NCI-H2029 treated with DMSO at 0.1 percent for 48 hours (cell line): ENCODE results near the gene NUDT14.

ENCODE experiments used
- DNase-seq: peaks from one replicate; lab custom pipeline; 2025; lab: John Stamatoyannopoulos, UW

The NUDT14 gene

DNA sequence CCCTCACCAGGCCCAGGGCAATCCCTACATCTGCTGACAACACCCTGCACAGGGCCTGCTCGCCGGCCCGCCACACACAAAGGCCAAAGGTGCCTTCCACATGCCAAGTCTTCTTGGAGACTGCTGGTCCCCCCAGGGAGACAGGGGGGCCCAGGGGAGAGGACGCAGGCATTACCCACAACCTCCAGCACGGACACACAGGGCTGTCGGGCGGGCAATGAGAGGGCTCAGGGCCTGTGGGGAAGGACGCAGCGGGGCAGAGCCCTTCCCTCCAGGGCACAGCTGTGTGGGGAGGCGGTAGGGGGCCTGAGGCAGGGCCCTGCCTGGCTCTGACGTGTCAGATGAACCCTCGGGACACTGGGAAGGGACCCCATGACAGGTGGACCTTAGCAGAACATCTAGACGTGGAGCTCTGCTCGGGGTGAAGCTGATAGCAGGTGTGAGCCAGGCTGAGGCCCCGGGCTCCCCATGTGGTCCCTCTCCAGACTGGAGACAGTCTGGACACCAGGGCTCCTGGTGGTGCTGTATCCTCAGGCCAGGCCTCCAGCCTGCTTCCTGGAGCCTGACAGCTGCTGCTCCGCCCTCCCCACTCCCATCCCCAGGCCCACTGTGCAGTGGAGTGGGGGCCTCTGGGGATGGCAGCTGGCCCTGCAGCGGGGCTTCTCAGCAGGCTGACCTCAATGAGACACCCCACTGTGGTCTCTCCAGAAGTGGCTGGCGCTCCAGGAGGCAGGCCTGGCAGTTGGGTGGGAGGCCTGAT lies 31.6 kb upstream of the NUDT14 start:
- no peak for DNase-seq

DNA sequence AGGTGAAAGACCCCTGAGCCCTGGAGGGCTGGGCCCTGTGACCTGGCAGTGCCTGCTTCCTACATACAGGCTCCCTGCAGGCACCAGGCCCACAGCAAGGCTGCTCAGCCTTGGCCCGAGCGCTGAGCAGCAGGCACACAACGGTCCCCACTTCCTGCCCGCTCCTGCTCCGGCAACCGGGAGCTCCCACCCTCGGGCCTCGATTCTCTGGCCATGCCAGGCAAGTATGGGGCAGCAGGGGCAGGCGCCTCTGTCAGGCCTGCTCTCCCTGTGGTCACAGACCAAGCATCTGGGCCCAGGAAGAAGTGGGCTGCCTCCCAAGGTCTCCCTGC lies 30.6 kb upstream of the NUDT14 start:
- no peak for DNase-seq

DNA sequence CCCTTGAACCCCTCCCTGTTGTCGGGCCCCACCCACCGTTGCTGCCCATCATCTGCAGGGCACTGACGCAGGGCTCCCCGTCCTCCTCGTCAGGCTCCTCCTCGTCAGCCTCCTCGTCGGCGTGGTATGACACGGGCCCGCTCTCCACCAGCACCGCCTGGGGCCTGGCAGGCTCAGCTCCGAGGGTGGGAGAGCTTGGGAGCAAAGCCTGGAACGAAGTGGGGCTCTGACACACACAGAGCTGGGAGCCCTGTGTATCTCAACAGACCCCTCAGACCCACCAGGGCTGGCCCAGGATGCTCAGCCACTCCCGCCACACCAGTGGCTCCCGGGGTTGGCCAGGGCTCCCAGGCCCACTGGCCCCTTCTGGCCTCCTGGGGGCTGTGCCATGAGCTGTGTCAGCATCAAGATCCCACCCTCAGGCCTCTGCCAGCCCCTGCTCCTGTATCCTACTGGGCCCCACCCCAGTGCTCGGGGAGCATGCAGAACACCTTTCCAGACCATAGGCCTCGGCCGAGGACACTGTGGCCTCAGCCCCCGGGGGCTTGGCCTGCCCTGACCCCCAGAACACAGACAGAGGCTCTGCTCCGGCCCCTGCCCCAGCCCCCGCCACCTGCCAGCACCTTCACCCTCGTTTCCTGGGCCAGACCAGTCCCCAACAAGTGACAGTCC lies 30.1 kb upstream of the NUDT14 start:
- DNase-seq, result no peak

DNA sequence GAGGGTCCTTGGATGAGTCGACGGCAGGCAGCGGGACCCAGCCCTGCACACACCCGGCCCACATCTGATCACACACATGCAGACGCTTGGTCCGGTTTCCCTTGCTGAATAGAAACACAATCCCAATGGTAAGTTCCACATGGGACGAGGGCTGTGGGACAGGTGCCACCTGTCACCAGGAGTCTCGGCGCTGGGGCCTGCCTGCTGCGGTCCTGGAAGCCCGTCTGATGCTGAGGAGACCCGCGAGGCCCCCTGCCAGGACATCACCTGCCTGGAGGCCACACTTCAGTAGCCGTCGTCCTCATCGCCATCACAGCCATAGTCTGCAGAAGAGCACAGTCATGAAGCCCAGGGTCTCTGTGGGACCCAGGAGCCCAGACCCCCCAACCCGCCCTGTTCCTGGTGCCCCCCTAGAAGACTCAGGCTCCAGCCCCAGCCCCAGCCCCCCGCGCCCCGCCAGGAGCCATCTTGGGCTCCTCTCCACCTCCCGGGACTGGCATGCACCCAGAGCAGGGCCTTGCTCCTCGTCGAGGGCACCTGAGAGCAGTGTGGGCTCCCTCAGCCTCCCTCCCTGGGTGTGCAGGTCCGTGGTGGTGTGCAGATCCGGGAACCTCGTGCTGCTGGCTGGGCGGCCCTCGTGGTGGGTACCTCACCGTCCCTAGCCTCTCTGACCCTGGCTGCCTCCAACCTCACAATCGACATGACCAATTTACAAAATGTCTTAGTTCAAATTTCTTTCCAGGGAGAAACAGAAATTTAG lies 29.3 kb upstream of the NUDT14 start:
- DNase-seq, result no peak

DNA sequence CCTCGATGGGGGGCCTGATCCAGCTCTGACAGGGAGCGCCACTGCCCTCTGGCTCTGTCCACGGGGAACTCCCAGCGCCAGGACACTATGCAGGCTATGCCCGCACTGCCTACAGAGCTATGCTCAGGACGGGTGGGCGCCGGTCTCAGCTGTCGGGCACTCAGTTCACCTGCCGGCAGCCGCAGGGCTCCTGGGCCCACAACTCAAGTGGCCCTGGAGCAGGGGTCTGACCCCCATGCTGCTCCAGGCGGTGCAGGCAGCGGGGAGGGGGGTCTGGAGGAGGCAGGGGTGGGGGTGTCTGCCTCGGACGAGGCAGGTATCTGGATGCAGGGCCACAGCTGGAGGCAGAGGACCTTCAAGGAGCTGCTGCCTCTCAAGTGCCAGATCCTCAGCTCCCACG lies 28.5 kb upstream of the NUDT14 start:
- no peak for DNase-seq

DNA sequence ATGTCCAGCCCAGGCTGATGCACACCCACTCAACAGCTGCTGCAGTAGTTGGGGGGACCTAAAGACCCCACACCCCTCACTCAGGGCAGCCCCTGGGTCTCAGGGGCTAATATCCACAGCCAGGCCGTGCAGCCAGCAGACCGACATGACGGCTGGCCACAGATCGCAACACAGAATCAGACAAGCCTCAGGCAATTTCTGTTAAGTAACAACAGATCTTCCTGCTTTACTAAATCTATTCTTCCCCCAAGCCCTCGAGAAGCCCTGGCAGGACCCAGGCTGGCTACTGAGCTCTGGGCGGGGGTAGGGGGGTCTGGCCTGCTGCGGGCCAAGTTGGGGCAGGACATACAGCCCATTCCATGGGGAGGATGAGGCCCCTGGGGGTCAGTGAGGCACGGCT lies 28.0 kb upstream of the NUDT14 start:
- no peak for DNase-seq

DNA sequence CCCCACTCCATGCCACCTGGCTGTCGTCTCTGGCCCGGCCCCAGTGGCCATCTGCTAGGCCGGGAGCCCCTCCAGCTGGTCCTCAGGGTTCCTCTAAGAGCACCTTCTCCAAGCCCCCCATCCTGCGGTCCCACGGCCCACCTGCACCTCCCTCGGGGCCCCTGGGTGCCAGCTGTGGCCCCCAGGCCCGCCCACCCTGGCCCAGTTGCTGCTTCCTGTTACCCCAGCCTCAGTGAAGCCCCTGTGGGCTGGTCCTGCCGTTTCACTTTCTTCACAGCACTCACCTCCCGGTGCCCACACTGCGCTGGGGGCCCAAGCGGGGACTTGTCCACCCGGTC lies 27.6 kb upstream of the NUDT14 start:
- no peak for DNase-seq

DNA sequence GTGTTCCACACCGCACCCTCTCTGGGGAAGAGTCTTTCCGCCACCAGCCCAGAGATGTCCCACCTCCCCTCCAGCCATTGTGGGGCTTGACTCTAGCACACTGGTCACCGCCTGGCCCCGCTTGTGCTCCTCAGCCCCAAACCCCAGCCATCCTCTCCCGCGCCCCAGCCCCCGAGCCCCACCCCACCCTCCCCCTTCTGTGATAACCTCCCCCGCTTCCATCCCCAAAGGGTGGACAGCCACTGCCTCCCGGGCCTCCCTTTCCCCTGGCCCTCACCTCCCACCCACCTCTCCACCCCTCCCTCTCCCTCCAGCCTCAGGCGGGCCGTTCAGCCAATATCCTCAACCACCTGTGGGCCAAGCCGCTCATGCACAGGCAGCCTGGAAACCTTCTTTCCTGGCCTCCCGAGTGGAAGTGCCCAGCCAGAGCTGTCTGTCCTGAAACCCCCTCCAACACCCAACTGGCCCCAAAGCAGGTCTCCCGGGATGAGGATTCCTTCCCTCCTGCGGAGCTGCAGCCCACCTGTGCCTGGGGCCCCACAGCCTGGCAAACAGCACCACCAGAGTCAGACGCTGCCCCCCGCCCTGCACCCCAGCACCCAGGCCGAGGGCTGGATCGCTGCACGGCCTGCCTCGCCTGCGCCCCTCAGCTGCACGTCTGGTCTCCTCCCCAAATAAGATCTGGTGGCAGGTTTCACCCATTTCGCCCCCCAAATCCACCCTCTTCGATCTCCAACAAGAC lies 27.1 kb upstream of the NUDT14 start:
- DNase-seq, result no peak

DNA sequence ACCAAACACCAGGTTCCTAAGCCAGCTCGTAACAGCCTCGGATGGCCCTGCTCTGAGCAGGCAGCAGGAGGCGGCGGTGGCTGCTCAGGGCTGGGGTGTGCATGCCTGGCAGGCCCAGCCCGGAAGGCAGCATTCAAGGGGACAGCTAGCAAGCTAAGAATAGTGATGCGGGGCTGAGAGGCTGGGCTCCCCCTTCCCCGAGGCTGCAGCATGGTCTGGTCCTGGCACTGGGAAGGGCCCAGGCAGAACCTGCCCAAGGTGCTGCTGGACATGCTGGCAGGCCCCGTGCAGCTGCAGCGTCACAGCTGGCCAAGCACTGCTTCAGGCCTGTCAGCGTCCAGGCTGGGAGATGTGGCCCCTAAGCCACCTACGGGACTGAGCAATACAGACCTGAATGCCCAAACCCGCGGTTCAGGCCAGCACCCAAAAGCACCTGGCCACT lies 26.4 kb upstream of the NUDT14 start:
- no peak for DNase-seq

DNA sequence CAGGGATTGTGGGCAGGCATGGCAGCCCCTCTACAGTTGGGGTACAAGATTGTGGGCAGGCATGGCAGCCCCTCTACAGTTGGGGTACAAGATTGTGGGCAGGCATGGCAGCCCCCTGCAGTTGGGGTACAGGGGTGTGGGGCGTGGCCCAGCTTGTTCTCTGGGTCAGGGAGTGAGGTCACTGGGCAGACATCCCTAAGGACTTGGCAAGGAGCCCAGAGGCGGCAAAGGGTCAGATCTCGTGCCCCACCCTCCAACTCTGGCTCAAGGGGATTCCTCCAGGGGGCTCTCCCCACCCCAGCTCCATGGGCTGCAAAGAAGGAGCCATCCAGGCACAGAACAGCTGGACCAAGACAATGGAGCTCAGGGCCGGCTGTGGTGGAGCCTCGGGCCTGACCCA lies 25.8 kb upstream of the NUDT14 start:
- DNase-seq, result no peak

DNA sequence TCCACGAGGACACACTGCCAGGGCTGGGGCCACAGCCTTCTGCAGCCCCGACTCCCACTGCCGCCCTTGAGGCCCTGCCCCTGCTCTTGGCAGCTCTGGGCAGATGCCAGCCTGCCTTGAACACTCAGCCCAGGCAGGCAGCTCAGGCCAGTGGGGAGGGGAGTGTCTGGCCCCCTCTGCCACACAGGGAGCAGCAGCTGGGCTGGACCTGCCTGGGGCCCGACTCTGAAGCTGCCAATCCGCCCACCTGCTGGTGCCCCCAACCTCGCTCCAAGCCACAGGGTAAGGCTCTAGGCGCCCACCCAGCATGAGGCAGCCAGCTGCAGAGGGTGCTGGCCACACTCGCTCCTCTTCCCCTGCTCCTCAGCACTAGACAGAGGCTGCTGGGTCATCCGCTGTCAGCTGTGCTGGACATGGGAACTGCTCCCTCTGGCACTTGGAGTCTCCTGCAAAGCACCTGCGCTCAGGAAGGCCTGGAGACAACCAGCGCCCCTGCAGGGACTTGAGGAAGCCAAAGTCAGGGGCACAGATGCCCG lies 24.6 kb upstream of the NUDT14 start:
- DNase-seq, result no peak

DNA sequence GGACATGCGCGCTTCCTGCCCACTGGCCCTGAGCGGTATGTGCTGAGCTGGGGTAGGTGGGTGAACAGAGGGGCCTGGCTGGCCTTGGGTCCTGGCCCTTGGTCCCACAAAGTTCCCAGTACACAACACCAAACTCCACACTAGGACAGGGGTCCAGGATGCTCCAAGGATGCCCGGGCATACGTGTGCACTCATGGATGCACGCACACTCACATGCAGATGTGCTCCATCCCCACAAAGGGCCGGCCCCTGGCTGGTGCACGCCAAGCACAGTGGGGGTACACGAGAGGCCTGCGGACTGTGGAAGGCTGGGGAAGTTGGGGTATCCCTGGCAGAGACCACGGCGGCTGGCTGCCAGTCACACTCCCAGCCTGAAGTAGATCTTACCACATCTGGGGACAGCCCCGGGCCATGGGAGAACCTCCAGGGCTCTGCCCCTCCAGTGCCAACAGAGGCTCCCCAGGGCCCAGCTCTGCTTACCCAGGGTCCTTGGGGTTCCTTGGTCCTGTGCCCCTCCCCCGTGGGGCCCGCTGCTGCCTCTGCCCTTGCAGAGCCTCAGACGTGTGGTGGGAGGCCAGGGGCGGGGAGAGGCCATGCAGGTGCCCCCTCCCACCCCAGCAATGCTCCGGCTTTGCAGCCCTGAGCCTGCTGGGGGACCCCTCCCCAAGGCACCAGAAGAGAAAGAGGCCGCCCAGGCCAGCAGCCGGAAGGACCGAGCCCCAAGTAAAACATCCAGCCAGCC lies 24.0 kb upstream of the NUDT14 start:
- DNase-seq, result no peak

DNA sequence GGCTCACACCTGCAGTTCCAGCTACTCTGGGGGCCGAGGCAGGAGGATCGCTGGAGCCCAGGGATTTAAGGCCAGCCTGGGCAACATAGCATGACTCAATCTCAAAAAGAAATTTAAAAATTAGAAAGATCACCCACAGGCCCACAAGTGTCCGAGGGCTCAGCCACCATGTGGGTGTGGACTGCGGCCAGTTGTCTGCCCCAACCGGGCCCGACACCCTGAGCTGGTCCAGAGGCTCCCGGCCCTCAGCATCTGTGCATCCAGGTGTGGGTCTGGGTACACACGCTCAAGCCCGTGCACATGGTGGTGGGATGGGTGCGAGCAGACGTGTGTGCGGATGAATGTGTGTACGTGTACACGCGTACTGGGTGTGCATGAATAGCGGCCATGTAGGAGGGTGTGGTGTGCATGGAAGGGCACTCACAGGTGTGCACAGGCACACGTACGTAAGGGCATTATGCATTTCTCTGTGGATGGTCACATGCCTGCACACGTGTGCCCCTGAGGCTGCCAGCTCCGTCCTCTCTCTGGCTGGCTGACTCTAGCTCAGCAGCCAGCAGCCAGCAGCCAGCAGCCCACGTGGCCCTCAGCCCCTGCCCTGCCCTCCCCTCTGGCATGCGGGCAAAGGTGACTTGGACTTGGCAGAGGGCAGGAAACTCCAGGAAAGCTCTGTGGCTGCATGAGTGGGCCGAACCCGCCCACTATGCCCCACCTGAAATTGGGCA lies 23.3 kb upstream of the NUDT14 start:
- no peak for DNase-seq

DNA sequence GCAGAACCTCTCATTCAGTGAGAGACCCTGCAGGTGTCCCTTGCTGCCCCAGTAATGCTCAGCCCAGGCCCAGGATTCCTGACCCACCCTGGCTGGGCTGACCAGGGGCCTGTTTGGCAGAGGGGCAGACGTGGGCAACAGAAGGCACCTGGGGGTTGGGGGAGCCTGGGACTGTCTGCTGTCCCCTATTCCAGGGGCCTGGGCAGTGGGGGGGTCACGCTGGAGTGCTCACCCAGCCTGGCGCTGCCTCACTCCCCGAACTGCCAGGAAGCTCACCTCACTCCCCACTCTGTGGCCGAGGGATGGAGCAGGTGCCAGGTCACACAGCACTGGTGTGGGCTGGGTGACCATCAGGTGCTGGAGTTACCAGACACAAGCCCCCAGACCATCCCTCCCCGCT lies 22.6 kb upstream of the NUDT14 start:
- no peak for DNase-seq

DNA sequence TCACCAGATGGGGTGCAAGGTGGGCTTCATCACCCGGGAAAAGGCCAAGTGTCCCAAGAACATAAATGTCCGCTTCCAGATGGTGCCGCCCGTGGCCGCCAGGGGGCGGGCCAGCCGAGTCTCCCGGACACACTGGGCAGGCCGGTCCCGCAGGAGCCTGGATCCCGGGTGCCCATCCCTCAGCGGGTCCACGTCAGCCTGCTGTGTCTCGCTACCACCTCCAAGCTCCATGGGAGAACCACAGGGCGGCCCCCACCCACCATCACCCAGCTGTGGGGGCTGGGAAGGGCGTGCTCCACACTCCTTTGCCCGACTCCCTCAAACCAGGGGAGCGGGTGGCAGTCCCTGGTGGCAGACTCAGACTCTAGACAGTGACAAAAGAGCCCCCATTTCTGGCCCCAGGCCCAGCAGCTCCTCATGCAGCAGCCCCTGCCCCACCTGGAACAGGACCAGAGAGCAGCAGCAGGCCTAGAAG lies 22.0 kb upstream of the NUDT14 start:
- DNase-seq, result no peak

DNA sequence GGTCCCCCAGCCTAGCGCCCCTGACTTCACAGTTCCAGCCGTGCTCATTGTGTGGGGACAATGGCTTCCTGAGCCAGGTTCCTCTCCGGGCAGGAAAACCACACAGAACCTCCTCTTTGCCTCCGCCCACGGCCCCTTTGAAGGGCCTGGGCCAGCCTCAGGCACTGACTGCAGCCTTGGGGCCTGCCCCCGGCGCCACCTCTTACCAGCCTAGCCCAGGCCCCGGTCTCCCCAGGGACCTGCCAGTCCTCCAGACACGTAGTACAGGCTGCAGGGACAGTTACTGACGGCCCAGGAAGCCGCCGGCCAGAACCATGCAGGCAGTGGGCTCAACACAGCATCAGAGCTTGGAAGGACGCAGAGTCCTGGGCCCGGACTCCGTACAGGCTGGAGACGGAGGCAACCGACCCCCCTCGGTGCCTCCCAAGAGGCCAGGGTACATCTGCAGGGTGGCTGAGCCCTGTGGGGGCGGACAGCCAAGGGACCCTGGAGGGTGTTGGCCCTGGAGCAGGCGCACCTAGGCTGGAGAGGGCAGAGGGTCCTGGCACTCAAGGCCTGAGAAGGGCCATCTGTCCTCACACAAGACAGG lies 20.9 kb upstream of the NUDT14 start:
- DNase-seq, result no peak

DNA sequence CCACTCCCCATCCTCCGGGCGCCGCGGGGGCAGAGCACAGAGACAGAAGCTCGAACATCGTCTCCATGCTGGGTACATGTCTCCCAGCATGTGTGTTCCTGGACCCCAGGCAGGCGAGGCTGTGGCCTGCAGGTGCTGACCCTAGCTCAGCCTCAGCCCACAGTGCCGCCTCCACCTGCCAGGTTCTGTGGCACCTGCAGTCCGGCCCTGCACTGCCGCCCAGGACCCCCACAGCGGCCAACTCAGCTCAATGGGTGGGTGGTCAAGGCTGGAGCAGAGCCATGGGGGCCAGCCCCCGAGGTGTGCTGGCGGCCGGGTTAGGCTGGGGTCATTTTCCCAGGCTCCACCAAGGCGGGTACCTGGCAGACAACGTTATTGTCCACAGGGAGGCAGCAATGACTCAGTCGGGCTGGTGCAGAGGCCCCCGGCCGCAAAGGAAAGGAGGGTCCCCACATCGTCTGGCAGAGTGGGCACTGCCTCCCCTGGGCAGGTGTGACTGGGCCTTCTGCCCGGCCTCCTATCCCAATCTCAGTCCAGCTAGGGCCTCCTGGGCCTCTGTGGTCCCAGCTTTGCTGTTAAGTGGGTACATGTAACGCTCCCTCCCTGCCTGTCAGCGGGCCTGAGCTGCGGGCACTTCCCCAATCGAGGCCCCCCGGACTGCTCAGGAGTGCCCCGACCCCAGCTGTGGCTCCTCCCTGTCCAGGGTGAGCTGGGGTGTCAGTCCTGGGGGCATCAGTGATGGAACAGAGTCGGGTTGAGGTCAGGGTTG lies 20.2 kb upstream of the NUDT14 start:
- DNase-seq, result no peak

DNA sequence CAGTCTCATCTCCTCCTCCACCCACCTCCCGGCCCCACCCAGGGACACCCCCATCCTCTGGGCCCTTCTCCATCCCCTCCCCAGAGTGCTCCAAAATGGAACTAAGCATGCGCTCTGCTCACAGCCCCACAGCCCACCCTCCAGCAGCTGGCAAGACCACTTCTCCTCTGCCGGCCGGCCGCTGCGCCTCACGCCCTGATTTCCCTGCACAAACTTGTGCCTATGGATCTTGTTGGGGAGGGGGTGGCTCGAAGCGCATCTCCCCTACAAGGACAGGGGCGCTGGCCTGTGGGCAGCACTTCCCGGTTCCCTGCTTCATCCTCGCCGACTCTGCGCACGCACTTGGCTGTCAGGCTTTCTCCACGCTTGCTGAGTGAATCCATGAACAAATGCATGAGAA lies 19.5 kb upstream of the NUDT14 start:
- DNase-seq, result no peak

DNA sequence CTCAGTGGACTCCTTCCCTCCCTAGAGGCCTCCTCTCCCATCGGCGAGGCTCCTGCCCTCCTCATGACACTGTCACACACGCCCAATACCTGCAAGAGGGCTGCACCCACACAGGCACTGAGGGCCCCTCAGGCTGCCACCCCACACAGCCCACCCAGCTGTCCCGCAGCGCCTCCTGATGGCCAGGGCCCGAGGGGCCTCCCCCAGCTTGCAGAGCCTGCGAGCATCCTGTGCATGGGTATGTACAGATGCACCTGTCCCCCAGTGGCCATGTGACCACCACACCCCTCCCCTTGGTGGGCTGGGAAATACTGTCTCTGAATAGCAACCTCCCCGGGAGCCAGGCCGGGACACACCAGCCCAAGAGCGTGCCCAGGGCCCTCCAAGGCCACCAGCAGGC lies 19.0 kb upstream of the NUDT14 start:
- DNase-seq, result no peak

DNA sequence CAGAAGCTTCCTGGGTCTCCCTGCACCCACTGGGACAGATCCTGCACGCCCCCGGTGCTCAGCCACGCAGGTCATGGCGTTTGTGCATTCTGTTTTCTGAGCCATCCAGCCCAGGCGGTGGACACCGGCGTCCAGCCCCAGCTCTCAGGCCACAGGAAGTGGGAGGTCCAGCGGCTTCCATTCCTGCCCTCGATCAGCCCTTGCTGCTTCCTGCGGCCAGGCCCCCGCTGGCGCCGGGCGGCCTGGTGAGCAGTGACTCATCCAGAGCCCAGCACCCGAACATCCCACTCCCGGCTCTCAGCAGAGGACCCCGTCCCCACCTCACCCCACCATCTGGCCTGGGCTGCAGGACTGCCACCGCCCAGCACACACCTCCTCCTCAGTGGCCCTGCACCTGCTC lies 18.0 kb upstream of the NUDT14 start:
- DNase-seq, result no peak
